ENCODE measurements around the gene KIAA1671.
A peak's percentile ranks its signal among the peaks of the same experiment; 100 is the strongest.
"Not testable (repeated sequence)": the region's sequence is repeated elsewhere in the genome, so short reads cannot be mapped to it uniquely, and the experiment has no call there.

Gene KIAA1671

DNA sequence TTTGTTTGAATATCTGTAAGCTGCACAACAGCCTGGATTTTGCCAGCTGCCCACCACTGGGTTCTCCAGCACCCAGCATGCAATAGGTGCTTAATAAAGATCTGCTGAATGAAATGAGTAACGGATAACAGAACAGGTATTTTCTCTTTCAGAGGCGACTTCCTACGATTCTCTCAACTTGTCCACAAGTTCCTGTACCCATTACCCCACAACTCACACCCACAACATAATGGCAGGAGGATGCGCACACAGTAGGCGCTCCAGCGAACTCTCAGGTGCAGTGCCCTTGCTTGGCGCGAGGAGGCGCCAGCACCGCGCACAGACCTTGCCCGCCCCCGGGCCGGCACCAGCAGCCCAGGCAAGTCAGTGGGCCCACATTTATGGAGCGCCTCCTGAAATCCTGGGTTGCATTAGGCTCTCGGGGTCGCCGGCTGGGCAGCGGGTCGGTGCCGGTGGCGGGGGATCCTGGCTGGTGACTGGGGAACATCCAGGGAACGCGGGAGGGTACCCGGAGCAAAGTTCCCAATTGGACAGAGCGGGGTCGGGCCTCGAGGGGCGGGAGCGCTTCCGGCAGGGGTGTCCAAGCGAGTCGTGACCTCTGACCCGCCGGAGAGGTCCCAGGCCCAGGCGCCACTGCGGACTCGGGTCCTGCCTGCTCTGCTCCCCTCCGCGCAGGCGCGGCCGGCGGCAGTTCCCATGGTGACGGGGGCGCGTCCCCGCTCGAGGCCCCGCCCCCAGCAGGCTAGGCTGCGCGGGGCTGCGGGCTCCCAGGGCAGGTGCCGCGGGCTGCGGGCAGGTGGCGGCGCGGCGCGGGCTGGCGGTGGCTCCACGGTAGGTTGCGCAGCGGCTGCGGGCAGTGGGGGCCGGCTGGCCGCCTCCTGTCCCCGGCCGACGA, at the start of gene KIAA1671:
TSS of gene KIAA1671 (plus strand) at position 775 of the 895 bp plus-strand sequence. CDS start 75,284 bp downstream, outside the sequence.
- DNase-seq, result peak; percentile 80

GRCh38 chr22:24905909-24906308, 46.6 kb upstream of the KIAA1671 start:
- no peak for DNase-seq

GRCh38 chr22:24907101-24907500, 45.4 kb upstream of the KIAA1671 start:
- not testable (repeated sequence) for DNase-seq

- DNase-seq, result no peak
Observed at GRCh38 chr22:24920029-24920428, 32.5 kb upstream of the KIAA1671 start.

GRCh38 chr22:24925586-24926427, 26.7 kb upstream of the KIAA1671 start:
- no peak for DNase-seq

GRCh38 chr22:24926428-24926725, 26.1 kb upstream of the KIAA1671 start:
- DNase-seq, result no peak

DNA sequence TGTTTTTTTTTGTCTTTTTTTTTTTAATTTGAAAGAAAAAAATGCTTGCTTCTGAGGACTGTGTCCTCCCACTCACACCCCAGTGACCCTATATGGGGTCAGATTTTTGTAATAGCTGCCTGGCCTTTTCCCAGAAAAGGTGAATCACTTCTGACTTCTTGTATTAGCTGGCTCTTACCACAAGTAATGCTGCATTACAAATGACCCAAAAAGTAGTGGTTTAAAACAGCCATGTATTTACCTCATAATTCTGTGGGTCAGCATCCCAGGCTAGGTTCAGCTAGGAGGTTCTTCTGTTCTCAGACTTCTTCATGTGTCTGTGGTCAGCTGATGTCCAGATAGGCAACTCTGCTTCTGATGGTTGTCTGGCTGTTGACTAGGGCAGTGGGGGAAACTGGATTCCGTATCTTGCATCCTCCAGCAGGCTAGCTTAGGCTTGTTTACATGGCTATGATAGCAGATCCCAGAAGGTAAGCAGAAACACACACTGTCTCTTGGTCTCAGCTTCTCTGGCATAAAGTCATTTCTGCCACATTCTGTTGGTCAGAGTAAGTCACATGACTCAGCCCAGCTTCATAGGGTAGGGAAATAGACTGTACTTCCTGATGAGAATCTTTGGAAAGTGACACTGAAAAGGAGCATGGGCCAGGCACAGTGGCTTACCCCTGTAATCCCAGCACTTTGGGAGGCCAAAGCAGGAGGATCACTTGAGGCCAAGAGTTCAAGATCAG, 25.5 kb upstream of the KIAA1671 start:
- no peak for DNase-seq

DNA sequence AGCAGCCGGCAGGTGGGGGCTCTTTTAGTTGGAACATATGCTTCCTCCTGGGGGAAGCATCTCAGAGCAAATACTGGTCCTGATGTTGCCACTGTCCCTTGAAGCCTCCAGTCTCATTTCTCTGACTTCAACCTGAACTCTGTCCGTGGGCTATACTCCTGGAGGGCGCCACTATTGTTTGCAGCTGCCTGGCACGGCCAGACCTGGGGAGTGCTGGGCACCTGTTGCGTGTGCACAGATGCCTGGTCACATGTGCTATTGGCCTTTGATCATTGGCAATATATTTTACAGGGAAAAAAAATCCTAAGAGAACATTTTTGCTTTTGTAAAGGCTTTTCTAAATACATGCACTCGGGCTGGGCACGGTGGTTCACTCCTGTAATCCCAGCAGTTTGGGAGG, 24.2 kb upstream of the KIAA1671 start:
- no peak for DNase-seq

GRCh38 chr22:24930678-24931077, 21.8 kb upstream of the KIAA1671 start:
- no peak for DNase-seq

GRCh38 chr22:24935771-24936483, 16.6 kb upstream of the KIAA1671 start:
- DNase-seq, result no peak

DNA sequence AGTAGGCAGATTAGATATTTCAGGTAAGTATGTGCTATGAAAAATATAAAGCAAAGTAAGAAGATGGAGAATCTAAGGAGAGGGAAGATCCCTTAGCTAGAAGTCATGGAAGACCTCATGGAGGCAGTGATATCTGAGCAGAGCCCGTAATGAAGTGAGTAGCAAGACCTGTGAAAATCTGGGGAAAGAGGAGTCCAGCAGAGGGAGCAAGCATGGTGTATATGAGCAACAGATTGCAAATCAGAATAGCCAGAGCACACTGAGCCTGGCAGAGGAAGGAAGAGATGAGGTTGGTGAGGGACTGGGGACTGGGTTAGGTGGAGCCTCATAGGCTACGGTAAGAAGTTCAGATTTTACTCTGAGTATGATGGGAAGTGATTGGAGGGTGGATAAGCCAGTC, 15.4 kb upstream of the KIAA1671 start:
- no peak for DNase-seq

- DNase-seq, result peak; percentile 61
Observed at GRCh38 chr22:24938741-24939341, 13.7 kb upstream of the KIAA1671 start.

DNA sequence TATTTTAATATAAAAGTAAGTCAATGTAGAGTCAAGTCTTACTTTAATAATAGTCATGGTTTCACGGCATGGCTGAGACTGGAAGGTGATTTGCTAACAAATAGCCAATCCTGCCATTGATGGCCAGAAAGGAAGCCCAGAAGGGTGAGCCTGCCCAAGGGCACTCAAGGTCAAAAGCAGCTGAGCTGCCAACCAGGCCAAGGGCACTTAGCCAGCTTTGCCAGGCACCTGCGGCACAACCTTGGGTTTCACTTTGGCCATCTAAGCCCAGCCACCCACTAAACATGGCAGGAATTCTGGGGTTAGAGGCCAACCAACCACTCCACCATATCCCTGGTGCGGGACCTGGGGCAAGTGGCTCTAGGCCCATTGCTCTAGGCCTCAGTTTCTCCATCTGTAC, 10.2 kb upstream of the KIAA1671 start:
- DNase-seq, result no peak

DNA sequence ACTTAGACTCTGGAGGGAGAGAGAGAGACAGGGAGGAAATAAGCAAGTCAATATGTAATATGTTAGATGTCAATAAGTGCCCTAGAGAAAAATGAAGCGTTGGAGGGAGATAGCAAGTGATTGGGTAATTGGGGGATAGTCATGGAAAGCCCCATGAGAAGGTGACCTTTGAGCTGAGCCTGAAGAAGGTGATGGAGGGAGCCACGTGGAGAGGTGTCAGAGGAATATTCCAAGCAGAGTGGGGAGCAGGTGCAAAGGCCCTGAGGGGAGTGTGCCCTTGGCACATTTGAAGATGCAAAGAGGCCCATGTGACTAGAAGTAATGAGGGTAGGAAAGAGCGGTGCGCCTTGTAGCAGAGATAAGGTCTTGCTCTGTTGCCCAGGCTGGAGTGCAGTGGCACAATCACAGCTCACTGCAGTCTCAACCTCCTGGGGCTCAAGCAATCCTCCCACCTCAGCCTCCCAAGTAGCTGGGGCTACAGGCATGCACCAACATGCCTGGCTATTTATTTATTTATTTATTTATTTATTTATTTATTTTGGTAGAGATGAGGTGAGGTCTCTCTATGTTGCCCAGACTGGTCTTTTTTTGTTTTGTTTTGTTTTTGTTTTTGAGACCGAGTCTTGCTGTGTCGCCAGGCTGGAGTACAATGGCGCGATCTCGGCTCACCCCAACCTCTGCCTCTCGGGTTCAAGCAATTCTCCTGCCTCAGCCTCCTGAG, 8.1 kb upstream of the KIAA1671 start:
- no peak for DNase-seq

DNA sequence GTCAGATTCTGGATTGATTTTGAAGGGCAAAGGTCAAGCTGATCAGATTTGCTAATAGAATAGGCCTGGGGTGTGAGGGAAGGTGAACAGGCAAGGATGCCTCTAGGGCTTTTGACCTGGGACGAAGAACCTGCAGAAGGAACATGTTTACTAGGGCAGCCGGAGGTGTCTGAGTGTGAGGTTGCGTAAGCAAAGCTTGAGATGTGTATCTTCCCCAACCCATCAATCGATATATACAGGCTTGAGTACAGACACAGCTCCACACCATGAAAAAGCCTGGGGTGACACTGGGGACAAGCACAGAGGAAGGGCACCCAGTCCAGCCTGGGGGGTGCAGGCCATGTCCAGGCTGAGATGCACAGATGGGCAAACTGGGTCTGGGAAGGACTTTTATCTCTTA, 7.1 kb upstream of the KIAA1671 start:
- no peak for DNase-seq

DNA sequence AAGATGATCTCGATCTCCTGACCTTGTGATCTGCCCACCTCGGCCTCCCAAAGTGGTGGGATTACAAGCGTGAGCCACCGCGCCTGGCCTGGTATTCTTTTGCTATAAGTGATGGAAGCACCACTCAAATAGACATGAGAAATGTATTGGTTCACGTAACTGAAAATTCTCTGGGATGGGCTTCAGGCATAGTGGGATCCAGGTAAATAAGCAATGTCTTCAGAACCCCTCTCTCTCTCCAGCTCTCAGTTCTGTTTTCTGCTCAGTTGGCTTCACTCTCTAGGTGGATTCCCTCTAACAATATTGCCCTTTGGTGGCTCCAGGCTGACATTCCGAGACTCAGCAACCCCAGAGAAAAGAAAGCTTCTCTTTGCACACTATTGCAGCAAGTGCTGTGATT, 5.1 kb upstream of the KIAA1671 start:
- no peak for DNase-seq

- no peak for DNase-seq
Observed at GRCh38 chr22:24947881-24948280, 4.6 kb upstream of the KIAA1671 start.

GRCh38 chr22:24948356-24949202, 3.9 kb upstream of the KIAA1671 start:
- DNase-seq, result no peak

GRCh38 chr22:24950272-24950902, 2.1 kb upstream of the KIAA1671 start:
- DNase-seq, result peak; percentile 15

- peak; percentile 54 for DNase-seq
Observed at GRCh38 chr22:24952837-24953383, 394 bp downstream of the KIAA1671 start.
